Urinary bladder (tissue), 4 donors: Measurements from ENCODE around the gene BCL6. TPM values are rescaled to one million over a fixed set of nuclear protein-coding genes. Genes with fewer than 3 reads are reported as not detected.

Experiments used
- DNase-seq: peaks from one replicate; pipeline ENCODE4 v3.0.0-alpha.2; 2015; ENCODE audit errors: extremely low spot score
- H3K27ac ChIP-seq: one replicate; pipeline ENCODE4 v1.5.1; 2013; ENCODE audit warnings: low read depth, mild to moderate bottlenecking, moderate library complexity
- H3K36me3 ChIP-seq: one replicate; pipeline ENCODE4 v1.6.1; 2013; ENCODE audit warnings: mild to moderate bottlenecking, moderate library complexity; ENCODE audit not compliant: insufficient read depth
- H3K4me1 ChIP-seq: one replicate; pipeline ENCODE4 v1.6.1; 2013; ENCODE audit warnings: mild to moderate bottlenecking, moderate library complexity; ENCODE audit not compliant: insufficient read depth
- H3K4me3 ChIP-seq: one replicate; pipeline ENCODE4 v1.5.1; 2013; ENCODE audit warnings: low read depth, low read length
- WGBS: extraction: QIAGEN DNeasy Blood & Tissue Kit; methylation state at CpG from one replicate; pipeline ENCODE4 v1.1.7; 2013; 5-methylcytosine and 5-hydroxymethylcytosine counted together
- polyA plus RNA-seq: library from polyadenylated mRNA; stranded (reverse); fragments of 200-250 nt; gene quantifications from one replicate; pipeline ENCODE4 v1.2.3, GENCODE V29; 2013
- total RNA-seq: library from RNA; depleted of rRNA; stranded (reverse); fragments of >200 nt; gene quantifications from one replicate; pipeline ENCODE4 v1.2.3, GENCODE V29; 2014
- donor health status: healthy with polysubstance abuse.
- donor health status: healthy.

The BCL6 gene
- total and polyA plus RNA-seq, 2 donors = 9.8 to 96.4 TPM

DNA sequence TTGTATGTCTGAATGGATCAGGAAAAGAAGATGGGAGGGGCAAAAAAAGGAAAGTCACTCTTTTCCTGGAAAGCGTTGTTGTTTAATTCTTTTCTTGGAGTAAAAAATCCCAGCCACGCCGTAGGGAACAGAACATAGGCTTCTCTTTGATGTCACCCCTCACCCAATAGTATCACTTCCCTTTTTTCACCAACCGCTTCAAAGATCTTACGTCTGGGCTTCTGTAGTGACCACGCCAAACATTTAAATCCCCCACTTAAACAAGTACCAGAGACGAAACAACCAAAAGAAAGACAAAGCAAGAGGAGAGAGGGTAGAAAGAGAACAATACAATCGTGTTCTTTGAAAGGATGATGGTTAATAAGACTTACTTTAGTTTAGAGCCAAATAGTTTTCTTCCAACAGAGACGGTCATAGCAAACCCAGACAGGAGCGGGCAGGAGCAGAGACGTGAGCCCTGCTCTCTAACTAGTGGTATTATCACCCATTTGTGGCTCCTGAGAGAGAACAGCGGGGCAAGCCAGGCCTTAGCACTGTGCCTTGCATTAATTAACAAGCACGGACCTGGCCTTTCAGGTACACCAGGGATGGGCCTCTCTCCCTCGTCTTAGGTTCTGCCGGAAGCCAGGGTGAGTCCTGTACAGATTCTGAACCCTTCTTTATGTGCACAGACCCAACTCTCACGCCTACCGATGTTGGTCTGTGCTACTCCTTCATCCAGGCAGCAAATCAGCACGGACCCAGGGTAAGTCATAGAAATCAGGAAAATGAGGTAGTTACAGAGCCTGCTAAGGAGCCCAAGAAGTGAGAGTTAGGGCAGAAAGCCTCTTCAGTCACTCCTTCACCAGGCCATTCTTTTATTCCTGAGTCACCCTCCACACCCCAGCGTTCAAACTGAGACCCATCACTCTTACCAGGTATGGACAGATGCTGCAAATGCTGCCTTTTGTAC lies 28.2 kb upstream of the BCL6 start:
- WGBS = 88% methylated on average over 19 of the region's 19 CpGs
- H3K27ac ChIP-seq = no peak overlapping the region
- no peaks in the 10 kb centered on the region for H3K36me3 ChIP-seq
- H3K4me3 ChIP-seq = no peak overlapping the region
- no peak for DNase-seq
- H3K4me1 ChIP-seq = no peaks in the 10 kb centered on the region

DNA sequence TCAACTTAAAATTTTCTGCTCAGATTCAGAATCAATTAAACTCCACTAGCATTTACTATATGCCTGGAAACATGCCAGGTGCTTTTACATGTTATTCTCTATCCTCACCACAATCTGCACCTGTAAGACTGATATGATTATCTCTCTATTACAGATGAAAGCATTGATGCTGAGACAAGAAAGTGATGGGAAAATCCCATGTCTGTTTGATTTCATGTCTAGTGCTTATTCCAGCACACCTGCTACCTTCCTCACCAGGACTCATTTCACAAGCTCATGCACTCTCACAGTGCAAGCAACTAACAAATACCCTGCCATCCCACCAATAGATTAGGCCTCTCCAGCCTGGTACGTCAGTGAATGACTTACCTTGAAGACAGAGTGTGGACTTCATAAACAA lies 25.0 kb upstream of the BCL6 start:
- WGBS = 95% methylated on average over 1 of the region's 1 CpG
- H3K27ac ChIP-seq = no peak overlapping the region
- no peak overlapping the region for H3K4me3 ChIP-seq
- H3K4me1 ChIP-seq = no peaks in the 10 kb centered on the region
- no peaks in the 10 kb centered on the region for H3K36me3 ChIP-seq
- DNase-seq = no peak

- H3K27ac ChIP-seq = no peak overlapping the region
- no peaks in the 10 kb centered on the region for H3K36me3 ChIP-seq
- WGBS = 21% methylated on average over 2 of the region's 2 CpGs
- H3K4me3 ChIP-seq = no peak overlapping the region
- DNase-seq = no peak
- H3K4me1 ChIP-seq = no peaks in the 10 kb centered on the region
Measured at GRCh38 chr3:187769771-187770170, 24.5 kb upstream of the BCL6 start.

GRCh38 chr3:187767266-187768012 lies 22.2 kb upstream of the BCL6 start:
- Histone ChIP-seq H3K4me1 (no peaks in the 10 kb centered on the region), H3K4me3 (no peak overlapping the region), H3K27ac (no peak overlapping the region), H3K36me3 (no peaks in the 10 kb centered on the region)
- DNase-seq = no peak
- WGBS = 83% methylated on average over 3 of the region's 3 CpGs

DNA sequence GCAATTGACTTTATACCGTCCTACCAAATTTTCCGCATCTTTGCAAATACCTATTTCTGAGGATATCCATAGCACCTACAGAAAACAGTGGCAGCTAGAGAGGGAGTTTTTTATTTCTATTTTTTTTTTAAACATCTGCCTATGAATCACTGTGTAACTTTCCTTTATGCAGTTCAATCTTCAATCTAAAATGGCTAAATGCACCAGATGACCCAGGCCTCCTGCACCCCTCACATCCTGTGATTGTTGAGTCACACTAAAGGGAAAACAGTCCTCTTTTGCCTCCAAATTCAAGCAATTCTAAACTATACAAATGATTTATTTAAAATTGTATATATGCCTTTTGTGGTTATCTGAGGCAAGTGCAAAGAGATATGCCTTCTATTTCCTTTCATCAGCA lies 20.1 kb upstream of the BCL6 start:
- Histone ChIP-seq H3K27ac (no peak overlapping the region), H3K4me3 (no peak overlapping the region), H3K36me3 (no peaks in the 10 kb centered on the region), H3K4me1 (no peaks in the 10 kb centered on the region)
- WGBS = 98% methylated on average over 2 of the region's 2 CpGs
- no peak for DNase-seq

DNA sequence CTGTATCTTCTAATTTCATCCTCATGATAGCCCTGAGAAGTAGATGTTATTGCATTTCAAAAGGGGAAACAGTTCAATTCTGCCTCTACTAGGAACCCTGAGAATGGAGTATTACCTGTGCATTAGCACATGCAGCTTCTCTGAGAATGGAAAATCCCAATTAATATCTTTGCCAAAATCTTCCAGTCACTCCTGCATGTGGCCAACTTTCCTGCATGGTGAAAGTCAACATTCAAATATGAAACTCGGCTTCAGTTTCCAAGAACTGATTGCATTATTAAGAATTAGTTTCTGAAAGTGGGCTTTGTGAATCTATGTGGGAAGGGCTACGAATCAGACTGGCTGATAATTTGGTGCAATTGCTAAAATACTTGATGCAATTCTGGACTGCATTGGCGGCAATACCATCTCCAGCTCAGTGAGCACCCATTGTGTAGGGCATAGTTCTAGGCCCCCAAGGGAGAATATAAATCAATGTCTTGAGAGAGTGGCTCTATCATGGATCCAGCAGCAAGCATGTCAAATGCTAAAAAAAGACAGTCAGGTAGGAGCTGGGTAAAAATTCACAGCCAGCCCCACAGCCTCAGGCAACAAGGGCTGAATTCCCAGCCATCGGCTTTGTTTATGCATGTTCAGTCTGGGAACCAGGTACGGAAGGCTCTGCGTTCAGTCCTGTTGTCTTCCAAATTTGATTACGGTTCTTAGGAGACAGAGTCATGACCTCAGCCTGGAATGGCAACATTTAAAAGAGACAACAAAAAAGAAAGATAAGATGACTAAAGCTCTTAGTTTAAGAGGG lies 18.8 kb upstream of the BCL6 start:
- Histone ChIP-seq H3K36me3 (no peaks in the 10 kb centered on the region), H3K4me1 (no peaks in the 10 kb centered on the region), H3K4me3 (no peak overlapping the region), H3K27ac (no peak overlapping the region)
- no peak for DNase-seq
- WGBS = 66% methylated on average over 7 of the region's 7 CpGs

- 78% methylated on average over 2 of the region's 2 CpGs for WGBS
- no peak overlapping the region for H3K27ac ChIP-seq
Measured at GRCh38 chr3:187762792-187763191, 17.5 kb upstream of the BCL6 start.

DNA sequence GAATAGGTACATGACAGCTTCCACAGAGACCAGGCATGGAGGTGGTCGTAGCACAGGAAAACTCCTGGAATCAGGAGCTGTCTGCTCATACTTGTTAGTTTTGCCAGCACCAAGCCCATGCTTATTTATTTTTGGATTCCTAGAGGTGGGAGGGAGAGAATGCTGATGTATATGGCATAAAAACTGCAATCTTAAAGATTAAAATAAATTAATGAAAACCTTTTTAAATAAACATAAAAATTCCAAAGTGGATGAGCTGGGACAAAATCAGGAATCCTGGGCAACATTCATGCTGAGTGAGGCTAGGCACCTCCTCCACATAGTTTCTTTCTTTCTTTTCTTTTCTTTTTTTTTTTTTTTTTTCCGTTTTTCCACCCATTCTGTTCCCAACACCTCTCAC lies 14.3 kb upstream of the BCL6 start:
- Histone ChIP-seq H3K36me3 (no peaks in the 10 kb centered on the region), H3K4me1 (no peaks in the 10 kb centered on the region), H3K4me3 (no peak overlapping the region), H3K27ac (no peak overlapping the region)
- DNase-seq = no peak
- whole genome bisulfite sequencing = 80% methylated on average over 2 of the region's 2 CpGs

More at GRCh38 chr3:187762792-187763191, 17.5 kb upstream of the BCL6 start:
- no peaks in the 10 kb centered on the region for H3K36me3 ChIP-seq
- no peak for DNase-seq
- H3K4me1 ChIP-seq = no peaks in the 10 kb centered on the region
- H3K4me3 ChIP-seq = no peak overlapping the region

GRCh38 chr3:187758318-187758955 lies 13.2 kb upstream of the BCL6 start:
- Histone ChIP-seq H3K27ac (no peak overlapping the region), H3K4me1 (no peaks in the 10 kb centered on the region), H3K4me3 (no peak overlapping the region), H3K36me3 (no peaks in the 10 kb centered on the region)
- DNase-seq = no peak
- WGBS = 91% methylated on average over 1 of the region's 1 CpG

GRCh38 chr3:187753516-187753915 lies 8.2 kb upstream of the BCL6 start:
- Histone ChIP-seq H3K4me3 (no peak overlapping the region), H3K4me1 (no peaks in the 10 kb centered on the region), H3K36me3 (no peaks in the 10 kb centered on the region), H3K27ac (no peak overlapping the region)
- WGBS = 44% methylated on average over 4 of the region's 4 CpGs
- DNase-seq = no peak

DNA sequence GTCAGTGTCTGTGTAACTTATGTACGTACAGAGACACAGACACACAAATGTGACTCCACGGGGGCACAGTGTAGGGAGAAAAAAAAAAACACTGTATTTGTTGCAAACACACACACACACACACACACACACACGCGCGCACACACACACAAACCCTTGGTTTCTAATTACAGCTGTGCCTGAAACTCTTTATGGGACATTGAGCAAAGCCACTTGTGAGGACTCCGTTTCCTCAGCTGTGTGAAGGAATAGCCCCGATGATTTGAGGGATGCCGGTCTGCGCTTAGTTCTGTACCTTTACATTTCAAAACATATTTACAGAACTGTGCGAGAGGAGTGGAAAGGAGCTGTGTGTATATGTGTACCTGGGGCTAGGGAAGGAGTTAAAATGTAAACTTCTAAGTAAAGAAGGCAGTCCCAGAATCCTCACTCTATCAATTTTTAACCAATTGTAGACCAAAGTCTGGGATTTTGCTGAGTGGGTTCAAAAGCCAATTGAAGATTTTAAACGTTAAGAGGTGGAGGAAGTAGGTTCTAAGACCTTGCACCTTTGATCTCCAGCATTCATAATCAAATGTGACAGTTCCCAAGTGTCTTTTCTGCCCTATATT lies 5.3 kb upstream of the BCL6 start:
- H3K36me3 ChIP-seq = no peaks in the 10 kb centered on the region
- no peaks in the 10 kb centered on the region for H3K4me1 ChIP-seq
- H3K4me3 ChIP-seq = peak overlapping the region; percentile 20
- H3K27ac ChIP-seq = peak overlapping the region; percentile 71
- WGBS = 42% methylated on average over 11 of the region's 11 CpGs
- no peak for DNase-seq

DNA sequence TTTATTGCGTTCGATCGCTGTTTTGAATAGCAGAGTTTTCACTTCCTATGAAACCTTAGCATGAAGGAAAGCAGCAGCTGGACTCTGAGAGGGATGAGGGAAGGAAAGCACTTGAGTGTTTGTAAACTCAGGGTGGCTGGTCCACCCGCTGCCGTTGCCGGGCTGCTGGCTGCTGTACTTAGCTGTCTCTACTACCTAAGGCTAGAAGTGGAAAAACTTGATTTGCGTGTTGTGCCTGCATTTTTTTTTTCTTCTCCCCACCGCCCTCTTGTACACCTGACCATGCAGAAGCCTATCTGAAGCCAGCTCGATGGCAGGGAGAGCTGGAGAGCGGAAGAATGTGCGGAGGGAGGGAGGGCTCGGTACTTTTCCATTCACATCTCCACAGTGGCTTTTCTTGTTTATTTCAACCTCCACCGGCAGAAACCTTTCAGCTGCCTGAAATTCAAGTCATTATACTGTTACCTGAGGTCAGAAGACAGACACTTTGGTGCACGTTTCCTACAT lies 4.8 kb upstream of the BCL6 start:
- Histone ChIP-seq H3K36me3 (no peaks in the 10 kb centered on the region), H3K27ac (peak overlapping the region; percentile 71), H3K4me3 (peak overlapping the region; percentile 20), H3K4me1 (no peaks in the 10 kb centered on the region)
- WGBS = 38% methylated on average over 14 of the region's 14 CpGs
- peak; percentile 67 for DNase-seq
